Thyroid gland (tissue), 4 donors: ENCODE measurements around the gene SLC27A3. TPM values are rescaled to one million over a fixed set of nuclear protein-coding genes. Genes with fewer than 3 reads are reported as not detected.
"Not testable (repeated sequence)": the region's sequence is repeated elsewhere in the genome, so short reads cannot be mapped to it uniquely, and the experiment has no call there.

Experiments used
- DNase-seq, 2 donors: peaks; one replicate each; pipeline ENCODE4 v3.0.0-alpha.2; 2019
- H3K27ac ChIP-seq, 3 donors: fragments of 200-600 bp; sonication (generic); 1 replicate in 2 of 3; 2 replicates in 1 of 3; pipeline ENCODE4 v1.5.1; 2016 to 2019; ENCODE audit warnings: mild to moderate bottlenecking in 1 of 3, moderate library complexity in 1 of 3
- H3K27me3 ChIP-seq: fragments of 200-600 bp; sonication (generic); one replicate; pipeline ENCODE4 v1.5.1; 2019
- H3K36me3 ChIP-seq, 2 donors: fragments of 200-600 bp; sonication (generic); one replicate each; pipeline ENCODE4 v1.5.1; 2016 to 2019
- H3K4me1 ChIP-seq, 2 donors: fragments of 200-600 bp; sonication (generic); one replicate each; pipeline ENCODE4 v1.5.1; 2017 to 2019
- H3K4me3 ChIP-seq, 3 donors: fragments of 200-600 bp; sonication (generic); replicated peaks in 1 of 3; 1 replicate in 2 of 3; 2 replicates in 1 of 3; pipeline ENCODE4 v1.5.1; 2016; ENCODE audit warnings: mild to moderate bottlenecking in 1 of 3
- H3K9me3 ChIP-seq: fragments of 200-600 bp; sonication (generic); one replicate; pipeline ENCODE4 v1.5.1; 2017
- POLR2A ChIP-seq, 2 donors: fragments of 450-650 bp; IDR thresholded peaks; one replicate each; pipeline ENCODE4 v1.6.1; 2017; ENCODE audit warnings: antibody characterized with exemption in 2 of 2, mild to moderate bottlenecking in 2 of 2, moderate library complexity in 1 of 2
- WGBS, 2 donors: methylation state at CpG; one replicate each; pipeline ENCODE4 v1.1.5; 2017; 5-methylcytosine and 5-hydroxymethylcytosine counted together
- intact Hi-C: fragments of 100-400 bp; cut with DNase I; formaldehyde crosslinking; loops from one replicate; pipeline ENCODE4 v1.15.1; 2023
- total RNA-seq, 4 donors: library from RNA; depleted of rRNA; stranded (reverse); fragments of >200 nt; gene quantifications; one replicate each; pipeline ENCODE4 v1.2.3, GENCODE V29; 2016
- TF ChIP-seq, protein P1 (sequence below), 6 experiments: fragments of 200-600 bp in 3 of 6; fragments of 450-650 bp in 3 of 6; sonication (generic) in 3 of 6; IDR thresholded peaks; one replicate each; pipeline ENCODE4 v1.5.1; 2016 to 2019; ENCODE audit warnings: antibody characterized with exemption in 6 of 6, mild to moderate bottlenecking in 2 of 6, inconsistent platforms in 1 of 6, moderate library complexity in 1 of 6

Gene SLC27A3
- total RNA-seq, 4 donors from 2014 or later: 14.4 to 32.5 (median 23.2) TPM

DNA sequence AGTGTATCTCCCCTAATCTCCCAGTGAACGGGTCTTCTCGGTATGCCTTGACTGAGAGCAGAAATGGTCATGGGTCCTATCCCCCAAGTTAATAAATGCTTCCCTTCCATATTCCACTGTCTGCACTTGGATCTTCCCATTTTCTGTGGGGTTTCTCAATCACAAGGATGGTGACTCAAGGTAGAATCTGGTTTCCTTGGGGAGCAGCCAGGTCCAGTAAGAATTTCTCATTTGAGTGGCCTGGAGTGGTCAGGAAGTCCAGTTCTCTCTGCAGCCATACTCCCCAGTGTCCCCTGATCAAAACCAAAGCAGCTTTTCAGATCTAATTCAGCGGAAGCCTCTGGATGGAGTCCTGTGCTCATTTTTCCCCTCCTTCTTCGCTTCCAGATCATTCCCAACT, 14.8 kb upstream of the SLC27A3 start:
- Histone ChIP-seq H3K27ac (no peak overlapping the region), H3K27me3 (no peaks in the 10 kb centered on the region), H3K4me3 (no peak overlapping the region), H3K36me3 (peaks cover 69% of the 10 kb centered on the region in 2 donors), H3K4me1 (no peaks in the 10 kb centered on the region), H3K9me3 (no peaks in the 10 kb centered on the region)
- intact Hi-C loops: no loop called here
- no peak for TF ChIP-seq POLR2A (IDR thresholded peaks at IDR 0.05)
- TF ChIP-seq, protein P1, sequence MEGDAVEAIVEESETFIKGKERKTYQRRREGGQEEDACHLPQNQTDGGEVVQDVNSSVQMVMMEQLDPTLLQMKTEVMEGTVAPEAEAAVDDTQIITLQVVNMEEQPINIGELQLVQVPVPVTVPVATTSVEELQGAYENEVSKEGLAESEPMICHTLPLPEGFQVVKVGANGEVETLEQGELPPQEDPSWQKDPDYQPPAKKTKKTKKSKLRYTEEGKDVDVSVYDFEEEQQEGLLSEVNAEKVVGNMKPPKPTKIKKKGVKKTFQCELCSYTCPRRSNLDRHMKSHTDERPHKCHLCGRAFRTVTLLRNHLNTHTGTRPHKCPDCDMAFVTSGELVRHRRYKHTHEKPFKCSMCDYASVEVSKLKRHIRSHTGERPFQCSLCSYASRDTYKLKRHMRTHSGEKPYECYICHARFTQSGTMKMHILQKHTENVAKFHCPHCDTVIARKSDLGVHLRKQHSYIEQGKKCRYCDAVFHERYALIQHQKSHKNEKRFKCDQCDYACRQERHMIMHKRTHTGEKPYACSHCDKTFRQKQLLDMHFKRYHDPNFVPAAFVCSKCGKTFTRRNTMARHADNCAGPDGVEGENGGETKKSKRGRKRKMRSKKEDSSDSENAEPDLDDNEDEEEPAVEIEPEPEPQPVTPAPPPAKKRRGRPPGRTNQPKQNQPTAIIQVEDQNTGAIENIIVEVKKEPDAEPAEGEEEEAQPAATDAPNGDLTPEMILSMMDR (IDR thresholded peaks at IDR 0.05): no peak
- DNase-seq: no peak
- WGBS, 2 donors: 95 to 96% methylated on average over 4 of the region's 4 CpGs

DNA sequence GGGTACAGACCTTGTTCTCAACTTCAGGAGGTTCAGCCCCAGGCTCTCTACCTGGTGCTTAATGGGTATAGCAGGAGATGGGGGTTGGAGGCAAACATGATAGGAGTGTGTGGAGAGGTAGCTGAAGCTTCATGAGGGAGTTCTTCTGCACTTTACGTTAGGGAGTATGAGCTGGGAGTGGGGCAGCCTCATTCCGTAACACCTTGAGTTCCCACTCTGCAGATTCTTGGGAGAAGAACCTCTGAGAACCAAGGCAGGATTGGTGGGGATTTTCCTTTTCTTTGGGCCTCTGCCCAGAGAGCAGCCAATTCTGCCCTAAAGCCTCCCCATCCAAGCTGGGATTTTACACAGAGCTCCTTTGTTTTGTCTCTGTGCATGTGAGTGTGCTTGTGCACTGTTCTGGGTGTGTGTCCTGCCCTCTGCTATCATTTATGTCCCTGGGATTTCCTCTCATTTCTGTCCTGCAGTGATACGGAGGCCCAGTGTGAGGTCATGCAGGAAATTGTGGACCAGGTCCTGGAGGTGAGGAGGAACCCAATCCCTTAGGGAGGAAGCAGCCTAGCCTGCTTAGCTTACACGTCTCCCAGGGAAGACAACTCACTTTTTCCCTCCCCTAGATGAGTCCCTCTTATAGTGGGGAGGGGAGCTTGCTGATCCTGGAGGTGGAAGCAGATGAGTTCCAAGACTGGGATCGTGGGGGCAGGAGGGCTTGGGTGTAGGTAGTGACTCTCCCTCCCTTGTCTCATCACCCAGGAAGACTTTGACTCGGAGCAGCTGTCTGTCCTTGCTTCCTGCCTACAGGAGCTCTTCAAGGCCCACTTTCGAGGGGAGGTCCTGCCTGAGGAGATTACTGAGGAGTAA, 11.6 kb upstream of the SLC27A3 start:
- Histone ChIP-seq H3K27me3 (no peaks in the 10 kb centered on the region), H3K9me3 (no peaks in the 10 kb centered on the region), H3K36me3 (peaks cover 57 to 65% of the 10 kb centered on the region in 2 donors), H3K27ac (peak overlapping the region in 2 of 3 donors; percentile 3 to 34), H3K4me3 (no peak overlapping the region), H3K4me1 (no peaks in the 10 kb centered on the region)
- 81 to 83% methylated on average over 7 of the region's 7 CpGs for WGBS, 2 donors
- TF ChIP-seq POLR2A (IDR thresholded peaks at IDR 0.05): no peak
- TF ChIP-seq, protein P1 (IDR thresholded peaks at IDR 0.05): no peak
- DNase-seq: no peak
- intact Hi-C loops: no loop called here

DNA sequence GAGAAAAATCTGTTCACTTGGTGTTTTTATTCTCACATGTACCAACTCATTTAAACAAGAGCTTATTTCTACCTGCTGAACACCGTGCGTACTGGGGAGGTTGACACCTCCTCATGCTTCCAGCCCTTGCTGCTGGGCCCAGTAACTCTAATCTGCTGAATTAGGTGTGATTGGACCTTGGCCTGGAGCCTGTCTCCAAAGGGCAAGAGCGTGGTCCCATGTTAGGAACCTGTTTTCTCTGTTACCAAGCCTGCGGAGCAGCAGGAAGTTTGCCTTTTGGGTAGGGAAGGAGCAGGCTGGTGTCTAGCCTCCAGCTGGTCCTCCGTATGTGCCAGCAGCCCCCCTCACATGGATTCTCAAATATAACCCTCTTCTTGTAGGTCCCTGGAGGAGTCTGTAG, 10.9 kb upstream of the SLC27A3 start:
- no peaks in the 10 kb centered on the region for H3K4me1 ChIP-seq
- no peak for TF ChIP-seq POLR2A (IDR thresholded peaks at IDR 0.05)
- TF ChIP-seq, protein P1 (IDR thresholded peaks at IDR 0.05): no peak
- no peak overlapping the region for H3K4me3 ChIP-seq
- no peaks in the 10 kb centered on the region for H3K27me3 ChIP-seq
- no peak for DNase-seq
- WGBS, 2 donors: 87 to 90% methylated on average over 5 of the region's 5 CpGs
- intact Hi-C loops: no loop called here
- peaks cover 55 to 63% of the 10 kb centered on the region in 2 donors for H3K36me3 ChIP-seq
- H3K9me3 ChIP-seq: no peaks in the 10 kb centered on the region
- H3K27ac ChIP-seq: no peak overlapping the region

DNA sequence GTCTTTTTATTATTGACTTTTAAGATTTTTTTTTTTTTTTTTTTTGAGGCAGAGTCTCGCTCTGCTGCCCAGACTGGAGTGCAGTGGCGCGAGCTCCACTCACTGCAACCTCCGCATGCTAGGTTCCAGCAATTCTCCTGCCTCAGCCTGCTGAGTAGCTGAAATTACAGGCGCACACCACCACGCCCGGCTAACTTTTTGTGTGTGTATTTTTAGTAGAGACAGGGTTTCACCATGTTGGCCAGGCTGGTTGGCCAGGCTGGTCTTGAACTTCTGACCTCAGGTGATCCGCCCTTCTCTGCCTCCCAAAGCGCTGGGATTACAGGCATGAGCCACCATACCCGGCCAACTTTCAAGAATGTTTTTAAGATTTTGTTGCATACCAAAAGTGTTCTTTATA, 8.5 kb upstream of the SLC27A3 start:
- Histone ChIP-seq H3K4me1 (peaks cover 0 to 14% of the 10 kb centered on the region in 2 donors), H3K36me3 (peaks cover 45 to 60% of the 10 kb centered on the region in 2 donors)
- intact Hi-C loops, H3K9me3 ChIP-seq, H3K27ac ChIP-seq, H3K4me3 ChIP-seq, DNase-seq, H3K27me3 ChIP-seq: not testable (repeated sequence)
- 94 to 95% methylated on average over 10 of the region's 10 CpGs for WGBS, 2 donors

DNA sequence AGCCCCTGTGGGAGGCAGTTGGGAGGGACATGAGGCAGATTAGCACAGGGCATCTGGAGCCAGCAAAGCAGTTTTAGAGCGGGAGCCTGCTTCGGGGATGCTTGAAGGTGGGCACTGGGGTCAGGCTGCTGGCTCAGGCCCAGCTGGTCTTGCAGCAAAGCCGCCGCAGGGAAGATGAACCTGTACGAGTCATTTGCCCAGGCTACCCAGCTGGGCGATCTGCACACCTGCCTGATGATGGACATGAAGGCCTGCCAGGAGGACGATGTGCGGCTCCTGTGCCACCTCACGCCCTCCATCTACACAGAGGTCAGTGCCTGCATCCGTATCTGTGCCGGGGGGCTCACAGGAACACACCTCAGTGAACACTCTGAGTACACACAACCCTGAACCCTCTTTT, 7.7 kb upstream of the SLC27A3 start:
- DNase-seq: no peak
- no peak overlapping the region for H3K27ac ChIP-seq
- intact Hi-C loops: no loop called here
- WGBS, 2 donors: 93 to 97% methylated on average over 9 to 11 of the region's 11 CpGs
- H3K4me1 ChIP-seq: peaks cover 0 to 15% of the 10 kb centered on the region in 2 donors
- TF ChIP-seq, protein P1 (IDR thresholded peaks at IDR 0.05): no peak
- no peak for TF ChIP-seq POLR2A (IDR thresholded peaks at IDR 0.05)
- peaks cover 45 to 58% of the 10 kb centered on the region in 2 donors for H3K36me3 ChIP-seq
- H3K4me3 ChIP-seq: no peak overlapping the region
- no peaks in the 10 kb centered on the region for H3K27me3 ChIP-seq
- no peaks in the 10 kb centered on the region for H3K9me3 ChIP-seq
